ENCODE measurements around the gene KSR2.

KSR2 gene

DNA sequence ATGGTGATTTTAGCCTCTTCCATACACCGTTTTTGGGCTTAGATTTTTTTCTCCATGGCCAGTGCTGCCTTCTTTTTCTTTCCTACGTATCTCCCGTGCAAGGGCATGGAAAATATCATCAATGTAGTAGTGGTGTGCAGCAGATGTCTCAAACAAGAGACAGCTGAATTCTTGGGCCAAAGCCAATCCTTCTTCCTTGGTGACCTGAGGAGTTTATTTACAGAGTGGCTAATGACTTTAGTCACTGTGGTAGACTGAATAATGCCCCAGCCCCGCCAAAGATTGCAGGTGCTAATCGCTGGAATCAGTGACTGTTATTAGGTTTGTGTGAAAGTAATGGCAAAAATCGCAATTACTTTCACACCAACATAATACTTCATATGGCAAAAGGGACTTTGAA, 371.8 kb downstream of the KSR2 start:
- H3K4me3 ChIP-seq (ENCODE audit: low read depth, low read length), result no peak overlapping the region
- no peak for DNase-seq (ENCODE audit: low read depth)
- TF ChIP-seq, protein P1, sequence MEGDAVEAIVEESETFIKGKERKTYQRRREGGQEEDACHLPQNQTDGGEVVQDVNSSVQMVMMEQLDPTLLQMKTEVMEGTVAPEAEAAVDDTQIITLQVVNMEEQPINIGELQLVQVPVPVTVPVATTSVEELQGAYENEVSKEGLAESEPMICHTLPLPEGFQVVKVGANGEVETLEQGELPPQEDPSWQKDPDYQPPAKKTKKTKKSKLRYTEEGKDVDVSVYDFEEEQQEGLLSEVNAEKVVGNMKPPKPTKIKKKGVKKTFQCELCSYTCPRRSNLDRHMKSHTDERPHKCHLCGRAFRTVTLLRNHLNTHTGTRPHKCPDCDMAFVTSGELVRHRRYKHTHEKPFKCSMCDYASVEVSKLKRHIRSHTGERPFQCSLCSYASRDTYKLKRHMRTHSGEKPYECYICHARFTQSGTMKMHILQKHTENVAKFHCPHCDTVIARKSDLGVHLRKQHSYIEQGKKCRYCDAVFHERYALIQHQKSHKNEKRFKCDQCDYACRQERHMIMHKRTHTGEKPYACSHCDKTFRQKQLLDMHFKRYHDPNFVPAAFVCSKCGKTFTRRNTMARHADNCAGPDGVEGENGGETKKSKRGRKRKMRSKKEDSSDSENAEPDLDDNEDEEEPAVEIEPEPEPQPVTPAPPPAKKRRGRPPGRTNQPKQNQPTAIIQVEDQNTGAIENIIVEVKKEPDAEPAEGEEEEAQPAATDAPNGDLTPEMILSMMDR (IDR thresholded peaks at IDR 0.05; ENCODE audit: insufficient read depth, low read depth, low read length, missing control alignments), result no peak

DNA sequence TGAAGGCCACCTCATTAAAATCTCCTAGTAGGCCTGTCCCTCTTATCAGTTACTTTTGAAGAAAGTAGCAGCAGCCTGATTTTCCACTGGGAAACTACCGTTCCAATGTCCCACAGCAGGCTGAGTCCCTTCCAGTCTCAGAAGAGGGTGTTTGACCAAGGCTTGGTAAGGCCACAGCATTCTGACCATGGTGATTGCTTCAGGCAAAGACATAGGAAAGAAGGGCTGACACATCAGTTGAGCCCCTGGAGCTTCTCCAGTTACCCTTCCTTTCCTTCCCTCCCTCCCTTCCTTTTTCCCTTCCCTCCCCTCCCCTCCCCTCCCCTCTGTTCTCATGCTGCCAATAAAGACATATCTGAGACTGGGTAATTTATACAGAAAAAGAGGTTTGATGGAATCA, 373.0 kb downstream of the KSR2 start:
- no peak overlapping the region for H3K4me3 ChIP-seq (ENCODE audit: low read depth, low read length)
- DNase-seq (ENCODE audit: low read depth), result no peak
- TF ChIP-seq, protein P1 (IDR thresholded peaks at IDR 0.05; ENCODE audit: insufficient read depth, low read depth, low read length, missing control alignments), result no peak

DNA sequence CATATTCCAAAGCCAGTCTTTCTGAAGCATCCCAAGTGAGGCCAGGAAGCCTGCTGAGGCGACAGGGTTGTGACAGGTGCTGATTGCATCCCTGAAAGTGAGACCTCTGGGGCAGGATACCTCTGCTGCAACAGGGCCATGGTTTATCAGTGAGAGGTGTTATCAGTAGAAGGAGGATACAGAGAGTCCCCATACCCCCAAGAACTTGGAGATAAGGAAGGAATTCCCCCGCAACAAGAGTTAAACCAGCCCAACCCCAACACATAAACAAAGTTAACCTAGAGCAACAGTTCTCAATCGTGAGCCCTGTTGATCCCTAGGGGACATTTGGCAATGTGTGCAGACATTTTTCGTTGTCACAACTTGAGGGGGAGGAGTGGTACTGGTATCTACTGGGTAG, 374.3 kb downstream of the KSR2 start:
- DNase-seq (ENCODE audit: low read depth), result no peak
- H3K4me3 ChIP-seq (ENCODE audit: low read depth, low read length), result no peak overlapping the region
- TF ChIP-seq, protein P1 (IDR thresholded peaks at IDR 0.05; ENCODE audit: insufficient read depth, low read depth, low read length, missing control alignments), result no peak

DNA sequence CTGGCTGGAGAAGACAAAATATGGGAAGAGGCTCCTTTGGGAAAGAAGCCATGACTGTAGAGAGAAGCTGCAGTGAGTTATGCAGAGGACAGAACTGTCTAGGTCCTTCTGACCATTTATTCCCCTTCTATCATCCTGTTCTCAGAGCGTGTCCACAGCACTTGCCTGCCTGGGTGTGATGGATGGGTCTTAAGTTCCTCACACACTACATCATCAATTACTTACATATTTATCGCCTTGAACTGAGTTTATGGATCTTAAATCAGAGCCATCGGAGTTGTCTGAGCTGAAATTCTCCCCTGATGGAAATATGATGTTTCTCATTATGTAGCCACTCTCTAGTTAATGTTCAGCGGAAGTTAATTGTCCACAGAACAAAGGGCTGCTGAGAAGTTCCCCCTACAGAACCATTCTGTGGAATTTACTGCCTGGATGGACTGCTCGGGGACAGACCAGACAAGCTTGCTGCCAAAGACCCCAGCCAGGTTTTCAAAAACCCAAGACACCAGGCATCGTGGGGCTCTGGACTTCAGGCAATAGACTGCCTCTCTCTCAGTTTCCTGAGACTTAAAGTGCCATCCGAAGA, 374.9 kb downstream of the KSR2 start:
- H3K4me3 ChIP-seq (ENCODE audit: low read depth, low read length), result no peak overlapping the region
- DNase-seq (ENCODE audit: low read depth), result no peak
- TF ChIP-seq, protein P1 (IDR thresholded peaks at IDR 0.05; ENCODE audit: insufficient read depth, low read depth, low read length, missing control alignments), result no peak

DNA sequence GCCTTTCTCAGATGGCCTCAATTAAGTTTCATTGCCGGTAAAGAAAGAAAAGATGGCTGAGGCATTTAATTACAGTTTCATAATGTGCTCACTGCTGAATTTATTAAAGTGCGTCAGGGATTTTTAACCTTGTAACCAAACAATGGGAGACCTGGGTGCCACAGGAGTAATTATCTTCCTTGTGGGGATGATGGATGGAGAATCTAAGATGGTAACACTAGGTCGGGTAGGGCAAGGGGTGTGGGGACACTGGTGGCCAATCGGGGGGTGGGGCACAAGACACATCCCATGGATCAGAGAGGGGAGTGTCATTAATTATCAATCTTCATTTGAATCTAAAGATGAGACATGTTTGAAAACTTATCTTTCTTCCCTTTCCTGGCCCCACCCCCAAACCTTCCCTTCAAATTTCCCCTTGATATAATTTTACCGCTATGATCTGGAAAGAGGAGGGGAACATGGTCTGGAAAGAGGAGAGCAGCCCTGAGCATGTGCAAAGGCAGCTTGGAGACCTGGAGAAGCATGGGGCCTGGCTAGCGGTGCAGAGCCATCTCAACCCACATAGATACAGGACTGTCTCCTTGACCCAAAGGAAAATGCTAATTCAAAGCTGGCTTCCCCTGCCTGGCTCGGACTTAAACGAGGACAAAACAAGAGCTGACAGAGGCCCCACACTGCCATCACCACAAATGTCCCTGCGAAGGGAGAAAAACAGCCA, 376.0 kb downstream of the KSR2 start:
- H3K4me3 ChIP-seq (ENCODE audit: low read depth, low read length), result no peak overlapping the region
- DNase-seq (ENCODE audit: low read depth), result no peak
- TF ChIP-seq, protein P1 (IDR thresholded peaks at IDR 0.05; ENCODE audit: insufficient read depth, low read depth, low read length, missing control alignments), result no peak

DNA sequence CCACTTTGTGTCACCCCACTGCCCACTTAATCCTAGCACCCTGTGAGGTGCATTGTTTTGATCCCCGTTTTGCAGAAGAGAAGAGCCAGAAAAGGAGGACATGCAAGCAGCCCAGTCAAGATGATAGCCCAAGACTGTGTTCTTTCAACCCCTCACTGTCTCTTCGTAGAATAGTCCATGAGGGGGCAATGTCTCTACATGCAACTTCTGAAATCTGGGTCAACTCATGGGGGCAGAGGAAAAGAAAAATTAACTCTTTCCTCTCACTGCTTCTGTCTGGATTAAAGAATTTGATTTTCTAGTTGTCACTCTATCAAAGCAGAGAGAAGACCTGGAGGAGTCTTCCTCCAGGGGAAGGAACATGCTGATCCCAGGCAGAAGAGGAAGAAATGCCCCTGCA, 377.8 kb downstream of the KSR2 start:
- H3K4me3 ChIP-seq (ENCODE audit: low read depth, low read length), result no peak overlapping the region
- TF ChIP-seq, protein P1 (IDR thresholded peaks at IDR 0.05; ENCODE audit: insufficient read depth, low read depth, low read length, missing control alignments), result no peak
- DNase-seq (ENCODE audit: low read depth), result no peak

DNA sequence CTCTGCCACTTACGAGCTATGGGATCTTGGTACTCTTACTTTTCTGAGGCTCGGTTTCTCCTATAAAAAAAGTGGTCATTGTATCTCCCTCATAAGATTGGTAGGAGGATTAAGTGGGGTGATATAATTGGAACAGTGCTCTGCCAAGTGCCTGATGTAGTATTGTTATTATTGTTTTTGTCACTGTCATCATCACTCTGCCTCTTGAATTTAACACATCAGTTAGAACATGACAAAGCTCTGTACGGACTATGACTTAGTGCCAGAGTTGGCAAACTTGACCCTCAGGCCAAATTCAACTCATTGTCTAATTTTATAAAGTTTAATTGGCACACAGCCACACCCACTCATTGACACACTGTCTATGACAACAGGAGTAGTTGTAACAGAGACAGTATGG, 378.4 kb downstream of the KSR2 start:
- H3K4me3 ChIP-seq (ENCODE audit: low read depth, low read length), result no peak overlapping the region
- TF ChIP-seq, protein P1 (IDR thresholded peaks at IDR 0.05; ENCODE audit: insufficient read depth, low read depth, low read length, missing control alignments), result no peak
- DNase-seq (ENCODE audit: low read depth), result no peak
